ENCODE data around the gene PRAMEF20. TPM values are rescaled to one million over a fixed set of nuclear protein-coding genes. Genes with fewer than 3 reads are reported as not detected.

Gene PRAMEF20
- total RNA-seq, 6 experiments from 2014 or later, result not detected

DNA sequence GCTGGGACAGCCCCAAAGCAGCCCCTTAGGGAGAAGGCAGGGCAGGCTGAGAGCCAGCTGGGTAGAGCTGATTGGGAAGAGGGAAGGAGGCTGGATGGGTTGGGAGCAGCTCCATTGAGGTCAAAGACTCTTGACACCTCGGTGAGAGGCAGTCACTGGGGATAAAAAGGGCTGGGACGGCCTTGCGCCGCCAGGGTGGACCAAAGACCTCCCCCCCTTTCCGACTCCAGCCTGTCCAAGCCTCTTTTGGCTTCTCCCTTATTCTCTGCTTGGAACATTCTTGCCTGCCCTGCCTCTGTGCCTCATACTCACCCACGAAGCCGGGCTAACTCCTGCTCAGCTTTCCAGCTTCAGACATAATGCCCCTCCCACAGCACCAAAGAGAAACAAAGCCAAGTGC lies 52.4 kb downstream of the PRAMEF20 start:
- Mint-ChIP-seq H3K27ac (no peak overlapping the region), H3K27me3 (ENCODE audit: insufficient read depth) (peaks cover 3% of the 10 kb centered on the region), H3K9me3 (peaks cover 52% of the 10 kb centered on the region), H3K4me1 (ENCODE audit: low read depth) (no peaks in the 10 kb centered on the region), H3K4me3 (no peak overlapping the region), H3K36me3 (ENCODE audit: low read depth) (peaks cover 5% of the 10 kb centered on the region; the same call in 1 of the 2 replicates)
- TF ChIP-seq, protein P1, sequence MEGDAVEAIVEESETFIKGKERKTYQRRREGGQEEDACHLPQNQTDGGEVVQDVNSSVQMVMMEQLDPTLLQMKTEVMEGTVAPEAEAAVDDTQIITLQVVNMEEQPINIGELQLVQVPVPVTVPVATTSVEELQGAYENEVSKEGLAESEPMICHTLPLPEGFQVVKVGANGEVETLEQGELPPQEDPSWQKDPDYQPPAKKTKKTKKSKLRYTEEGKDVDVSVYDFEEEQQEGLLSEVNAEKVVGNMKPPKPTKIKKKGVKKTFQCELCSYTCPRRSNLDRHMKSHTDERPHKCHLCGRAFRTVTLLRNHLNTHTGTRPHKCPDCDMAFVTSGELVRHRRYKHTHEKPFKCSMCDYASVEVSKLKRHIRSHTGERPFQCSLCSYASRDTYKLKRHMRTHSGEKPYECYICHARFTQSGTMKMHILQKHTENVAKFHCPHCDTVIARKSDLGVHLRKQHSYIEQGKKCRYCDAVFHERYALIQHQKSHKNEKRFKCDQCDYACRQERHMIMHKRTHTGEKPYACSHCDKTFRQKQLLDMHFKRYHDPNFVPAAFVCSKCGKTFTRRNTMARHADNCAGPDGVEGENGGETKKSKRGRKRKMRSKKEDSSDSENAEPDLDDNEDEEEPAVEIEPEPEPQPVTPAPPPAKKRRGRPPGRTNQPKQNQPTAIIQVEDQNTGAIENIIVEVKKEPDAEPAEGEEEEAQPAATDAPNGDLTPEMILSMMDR (IDR thresholded peaks at IDR 0.05), result no peak
- no peak for DNase-seq

DNA sequence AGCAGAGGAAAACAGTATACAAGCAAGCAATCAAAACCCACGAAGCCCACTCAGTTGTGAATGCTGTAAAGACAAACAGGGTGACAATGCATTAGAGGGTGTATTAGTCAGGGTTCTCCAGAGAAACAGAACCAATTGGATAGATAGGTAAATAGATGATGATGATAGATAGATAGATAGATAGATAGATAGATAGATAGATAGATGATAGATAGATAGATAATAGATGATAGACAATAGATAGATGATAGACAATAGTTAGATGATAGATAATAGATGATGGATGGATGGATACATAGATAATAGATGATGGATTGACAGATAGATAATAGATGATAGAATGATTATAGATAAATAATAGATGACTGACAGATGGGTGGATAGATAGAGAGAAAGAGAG lies 55.3 kb downstream of the PRAMEF20 start:
- Mint-ChIP-seq H3K27ac (no peak overlapping the region), H3K9me3 (peaks cover 56% of the 10 kb centered on the region), H3K4me1 (ENCODE audit: low read depth) (no peaks in the 10 kb centered on the region), H3K36me3 (ENCODE audit: low read depth) (peaks cover 5% of the 10 kb centered on the region; the same call in 1 of the 2 replicates), H3K4me3 (no peak overlapping the region), H3K27me3 (ENCODE audit: insufficient read depth) (peaks cover 1% of the 10 kb centered on the region)
- TF ChIP-seq, protein P1 (IDR thresholded peaks at IDR 0.05), result no peak
- DNase-seq, result no peak

DNA sequence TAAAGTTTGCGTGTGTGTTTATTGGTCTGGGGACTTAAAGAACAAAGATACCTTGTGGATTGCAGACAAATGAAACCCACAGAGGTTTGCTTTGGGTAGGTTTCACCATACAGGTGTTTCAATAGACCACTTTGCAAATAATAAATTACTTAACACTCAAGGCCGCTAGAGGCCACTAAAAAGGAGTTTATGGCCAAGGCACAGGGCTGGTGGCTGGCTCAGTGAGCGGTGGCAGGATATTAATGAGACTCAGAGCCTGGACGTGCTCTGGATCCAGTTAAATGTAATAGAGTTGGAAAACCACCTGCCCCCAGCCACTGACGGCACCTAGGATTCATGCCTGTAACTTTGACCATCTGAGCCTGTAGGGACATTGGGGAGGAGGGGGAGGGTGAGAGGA lies 59.1 kb downstream of the PRAMEF20 start:
- Mint-ChIP-seq H3K36me3 (ENCODE audit: low read depth) (peaks cover 5% of the 10 kb centered on the region; the same call in 1 of the 2 replicates), H3K9me3 (peaks cover 72% of the 10 kb centered on the region), H3K27me3 (ENCODE audit: insufficient read depth) (no peaks in the 10 kb centered on the region; the same call in 1 of the 2 replicates), H3K27ac (no peak overlapping the region), H3K4me3 (no peak overlapping the region), H3K4me1 (ENCODE audit: low read depth) (no peaks in the 10 kb centered on the region)
- DNase-seq, result no peak
- TF ChIP-seq, protein P1 (IDR thresholded peaks at IDR 0.05), result no peak

Other genes with a start within 250 kb of the PRAMEF20 start
- gene HNRNPCL4, start 244.8 kb upstream of the PRAMEF20 start, total RNA-seq (2021; fragmentation: NEBNext Ultra II Directional; extraction: Animal tissue kit (Norgen Biotek cat#: 25700)), result not detected
- not detected for gene PRAMEF9, start 238.6 kb upstream of the PRAMEF20 start, total RNA-seq (2021; fragmentation: NEBNext Ultra II Directional; extraction: Animal tissue kit (Norgen Biotek cat#: 25700))
- not detected for gene PRAMEF13, start 209.0 kb upstream of the PRAMEF20 start, total RNA-seq (2021; fragmentation: NEBNext Ultra II Directional; extraction: Animal tissue kit (Norgen Biotek cat#: 25700))
- not detected for gene PRAMEF18, start 184.3 kb upstream of the PRAMEF20 start, total RNA-seq (2021; fragmentation: NEBNext Ultra II Directional; extraction: Animal tissue kit (Norgen Biotek cat#: 25700))
- gene PRAMEF5, start 156.3 kb upstream of the PRAMEF20 start, total RNA-seq (2021; fragmentation: NEBNext Ultra II Directional; extraction: Animal tissue kit (Norgen Biotek cat#: 25700)), result not detected
- gene PRAMEF8, start 125.3 kb upstream of the PRAMEF20 start, total RNA-seq (2021; fragmentation: NEBNext Ultra II Directional; extraction: Animal tissue kit (Norgen Biotek cat#: 25700)), result not detected
- not detected for gene PRAMEF33, start 106.9 kb upstream of the PRAMEF20 start, total RNA-seq (2021; fragmentation: NEBNext Ultra II Directional; extraction: Animal tissue kit (Norgen Biotek cat#: 25700))
- not detected for gene PRAMEF15, start 94.9 kb upstream of the PRAMEF20 start, total RNA-seq (2021; fragmentation: NEBNext Ultra II Directional; extraction: Animal tissue kit (Norgen Biotek cat#: 25700))
- gene PRAMEF14, start 63.3 kb upstream of the PRAMEF20 start, total RNA-seq (2021; fragmentation: NEBNext Ultra II Directional; extraction: Animal tissue kit (Norgen Biotek cat#: 25700)), result not detected
- gene PRAMEF19, start 38.5 kb upstream of the PRAMEF20 start, total RNA-seq (2021; fragmentation: NEBNext Ultra II Directional; extraction: Animal tissue kit (Norgen Biotek cat#: 25700)), result not detected
- not detected for gene PRAMEF17, start 20.8 kb upstream of the PRAMEF20 start, total RNA-seq (2021; fragmentation: NEBNext Ultra II Directional; extraction: Animal tissue kit (Norgen Biotek cat#: 25700))
- gene LRRC38, start 103.6 kb downstream of the PRAMEF20 start, total RNA-seq (2021; fragmentation: NEBNext Ultra II Directional; extraction: Animal tissue kit (Norgen Biotek cat#: 25700)), result not detected
- not detected for gene PDPN, start 173.4 kb downstream of the PRAMEF20 start, total RNA-seq (2021; fragmentation: NEBNext Ultra II Directional; extraction: Animal tissue kit (Norgen Biotek cat#: 25700))

Data from HFFc6 (cell line).